ENCODE measurements around the gene CACNB3.

Gene CACNB3

GRCh38 chr12:48817873-48818830 lies at the start of gene CACNB3:
Gene CACNB3 (plus strand): TSS chr12:48818496. CDS start chr12:48818930, 434 bp downstream.
- peak in 44 of 56 donors; percentile 5 to 91 (median 46) for DNase-seq

GRCh38 chr12:48768736-48769135 lies 49.6 kb upstream of the CACNB3 start:
- no peak for DNase-seq

GRCh38 chr12:48770756-48771155 lies 47.5 kb upstream of the CACNB3 start:
- DNase-seq: no peak

- no peak for DNase-seq
These were observed 46.6 kb upstream of the CACNB3 start for GRCh38 chr12:48771588-48772112.

GRCh38 chr12:48773686-48774085 lies 44.6 kb upstream of the CACNB3 start:
- DNase-seq: no peak

- no peak for DNase-seq
These were observed 43.8 kb upstream of the CACNB3 start for GRCh38 chr12:48774516-48774915.

- no peak for DNase-seq
These were observed 43.0 kb upstream of the CACNB3 start for GRCh38 chr12:48775299-48775698.

GRCh38 chr12:48775991-48776649 lies 42.2 kb upstream of the CACNB3 start:
- DNase-seq: no peak

GRCh38 chr12:48776956-48777355 lies 41.3 kb upstream of the CACNB3 start:
- DNase-seq: no peak

DNA sequence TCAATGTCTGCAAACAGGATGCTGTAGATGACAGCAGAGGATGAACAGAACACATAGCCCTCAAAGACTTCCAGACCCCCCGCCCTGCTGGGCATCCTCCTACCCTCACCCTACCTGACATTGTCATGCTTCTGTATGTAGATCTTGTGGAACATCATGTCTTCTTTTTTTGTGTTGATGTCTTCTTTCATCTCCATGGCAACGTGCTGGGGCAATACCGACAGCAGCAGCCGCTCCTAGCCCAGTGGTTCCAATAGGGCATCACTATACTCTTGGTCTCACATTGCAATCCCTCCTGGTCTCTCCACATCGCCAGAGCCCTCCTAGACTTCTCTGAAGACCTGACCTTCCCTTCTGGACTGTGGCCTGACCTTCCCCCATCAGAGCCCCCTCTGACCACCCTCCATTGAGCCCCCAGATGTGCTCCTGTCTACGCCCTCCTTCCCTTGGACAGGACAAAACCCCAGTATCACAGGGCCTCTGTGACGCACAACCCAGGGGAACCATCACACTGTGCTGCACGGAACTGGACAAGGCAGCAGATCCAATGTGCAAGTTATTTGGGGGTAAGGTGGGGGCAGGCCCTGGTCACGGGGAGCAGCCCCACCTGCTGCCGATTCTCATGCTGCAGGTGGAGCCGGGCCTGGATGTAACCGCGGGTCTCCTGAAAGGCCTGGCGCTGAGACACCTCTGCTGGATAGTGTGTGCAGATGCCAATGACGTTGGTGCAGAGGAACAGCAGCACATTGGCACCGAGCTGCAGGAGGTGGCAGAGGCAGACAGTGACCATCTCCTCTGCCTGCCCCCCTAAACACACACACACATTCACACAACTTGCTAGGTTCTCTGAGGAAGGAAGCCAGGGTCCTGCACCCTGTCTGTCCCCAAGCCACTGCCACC lies 40.5 kb upstream of the CACNB3 start:
- DNase-seq: no peak

DNA sequence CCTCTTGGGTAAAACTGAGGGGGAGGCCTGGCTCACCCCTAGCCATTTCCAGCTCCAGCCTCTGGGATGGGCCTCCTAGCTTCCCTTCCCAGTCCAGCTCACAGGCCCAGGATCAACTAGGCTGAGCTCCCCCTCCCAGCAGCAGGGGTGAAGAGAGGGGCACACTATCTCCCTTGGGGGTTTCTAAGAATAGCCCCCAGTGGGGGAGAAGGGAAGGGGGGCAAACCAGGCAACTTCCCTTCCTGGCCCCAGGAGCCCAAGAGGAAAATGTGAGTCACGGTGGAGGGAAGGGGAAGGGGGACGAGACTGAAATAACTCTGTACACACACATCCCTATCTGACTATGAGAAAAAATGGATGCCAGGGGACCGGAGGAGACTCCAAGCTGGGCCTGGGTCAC lies 38.4 kb upstream of the CACNB3 start:
- no peak for DNase-seq

DNA sequence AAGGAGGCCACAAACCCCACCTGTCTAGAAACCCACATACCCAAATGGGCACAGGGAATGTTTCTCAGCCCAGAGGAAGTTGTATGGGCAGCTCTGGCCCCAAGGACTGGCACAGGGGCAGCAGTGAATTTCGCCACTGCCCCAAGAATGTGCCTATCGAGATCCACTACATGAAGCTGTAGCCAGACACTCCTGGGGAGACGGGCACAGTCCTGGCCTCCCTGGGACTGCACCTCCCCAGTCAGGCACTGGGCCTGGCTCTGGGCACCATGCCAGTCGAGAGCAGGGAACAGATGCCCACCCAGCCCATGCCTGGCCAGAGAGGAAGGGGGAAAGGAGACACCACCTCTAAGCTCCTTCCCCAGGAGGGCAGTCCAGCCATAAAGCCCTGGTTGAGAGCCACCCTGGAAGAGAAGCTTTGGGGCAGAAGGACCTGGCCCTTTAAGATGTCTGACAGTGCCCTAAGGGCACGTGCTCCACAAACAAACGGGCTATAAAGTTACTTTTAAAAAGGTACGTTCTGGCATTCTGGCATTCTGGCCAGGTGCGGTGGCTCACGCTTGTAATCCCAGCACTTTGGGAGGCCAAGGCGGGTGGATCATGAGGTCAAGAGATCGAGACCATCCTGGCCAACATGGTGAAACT lies 37.8 kb upstream of the CACNB3 start:
- no peak for DNase-seq

GRCh38 chr12:48781750-48782456 lies 36.4 kb upstream of the CACNB3 start:
- DNase-seq: no peak

DNA sequence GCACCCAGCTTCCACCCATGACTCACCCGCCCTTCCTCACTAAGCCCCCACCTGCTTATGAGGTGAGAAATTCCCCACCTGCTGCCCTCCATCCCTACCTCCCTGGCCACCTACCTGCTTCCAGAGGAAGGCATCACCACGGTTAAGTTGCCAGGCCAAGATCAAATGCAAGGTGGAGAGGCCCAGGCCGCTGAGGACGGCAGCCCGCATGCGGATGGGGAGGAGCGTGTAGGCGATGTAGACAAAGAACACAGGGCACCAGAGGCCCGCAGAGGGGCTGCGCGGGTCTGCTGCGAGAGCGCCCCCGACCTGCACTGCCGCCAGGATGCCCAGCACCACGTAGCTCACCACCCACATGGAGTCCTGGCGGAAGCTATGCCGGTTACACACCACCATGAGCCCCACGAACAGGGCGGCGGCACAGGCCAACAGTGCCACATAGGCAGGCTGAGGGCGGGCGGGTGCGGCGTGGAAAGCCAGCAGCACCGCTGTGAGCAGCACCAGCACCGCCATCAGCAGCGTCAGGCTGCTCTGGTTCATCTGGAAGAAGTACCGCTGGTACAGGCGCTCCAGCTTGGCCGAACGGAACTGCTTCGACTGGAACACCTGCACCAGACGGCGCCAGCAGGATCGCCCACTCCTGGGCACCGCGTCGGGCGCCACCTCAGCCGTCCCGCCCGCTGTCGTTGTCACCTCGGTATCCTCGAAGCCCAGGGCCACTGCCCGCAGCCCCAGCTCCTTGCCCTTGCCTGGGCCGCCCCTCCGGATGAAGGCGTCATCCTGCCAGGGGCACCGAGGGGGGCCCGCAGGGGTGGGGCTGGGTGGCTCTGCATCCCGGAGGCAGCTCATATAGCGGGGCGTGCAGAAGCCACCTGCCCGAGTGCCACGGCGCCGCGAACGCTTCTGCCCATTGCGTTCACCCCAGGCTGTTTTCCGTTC lies 35.6 kb upstream of the CACNB3 start:
- no peak for DNase-seq

GRCh38 chr12:48783432-48783831 lies 34.9 kb upstream of the CACNB3 start:
- DNase-seq: no peak

DNA sequence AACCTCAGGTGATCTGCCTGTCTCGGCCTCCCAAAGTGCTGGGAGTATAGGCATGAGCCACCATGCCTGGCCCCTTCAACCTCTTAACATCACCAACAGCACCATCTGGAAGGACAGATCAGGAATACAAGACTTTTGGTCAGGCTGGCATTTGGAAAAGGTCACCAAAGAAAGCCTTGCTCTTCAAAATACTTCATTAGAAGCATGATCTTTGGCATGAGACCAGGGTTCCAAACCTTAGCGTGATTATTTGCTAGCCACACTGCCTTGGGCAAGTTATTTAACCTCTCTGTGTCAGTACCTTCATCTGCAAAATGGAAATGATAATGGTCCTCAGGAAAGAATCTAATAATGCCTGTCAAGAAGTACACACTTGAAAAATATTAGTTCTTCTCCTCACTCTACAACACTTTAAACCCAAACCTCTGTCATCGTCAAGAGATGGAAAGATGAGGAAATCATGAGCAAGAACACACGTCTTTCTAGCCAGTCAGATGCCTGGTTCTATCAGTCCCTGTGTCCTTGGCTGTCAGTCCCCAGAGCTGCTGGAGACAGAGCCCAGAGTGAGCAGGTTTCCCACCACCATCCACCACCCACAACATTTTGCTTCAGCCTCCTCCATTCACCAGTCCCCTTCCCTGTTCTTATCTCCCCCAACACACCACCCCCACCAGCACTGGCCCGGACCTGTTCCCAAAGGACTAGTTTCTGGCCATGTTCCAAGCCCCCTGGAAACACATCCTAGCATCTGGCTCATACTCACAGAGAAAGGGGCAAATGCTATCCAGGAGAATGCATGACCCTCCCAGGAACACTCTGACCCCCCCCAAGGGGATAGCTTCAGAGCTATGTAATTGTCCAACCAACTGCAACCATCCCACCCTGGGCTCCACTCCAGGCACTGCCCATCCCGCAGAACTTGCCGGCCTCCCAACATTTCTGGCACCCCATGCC lies 31.4 kb upstream of the CACNB3 start:
- no peak for DNase-seq

GRCh38 chr12:48787791-48788523 lies 30.3 kb upstream of the CACNB3 start:
- no peak for DNase-seq
